WTC11 (cell line): ENCODE data around the gene AVPI1. TPM values are rescaled to one million over a fixed set of nuclear protein-coding genes. Genes with fewer than 3 reads are reported as not detected.

Source experiments
- ATAC-seq: fragments of 200-7000 bp; cut with Tn5 transposase; 2 replicates; pipeline ENCODE4 v1.10.0; 2021; ENCODE audit warnings: mild to moderate bottlenecking, moderate library complexity
- CTCF ChIA-PET: fragments of 300-600 bp; sonication (Branson Sonifier 250); formaldehyde crosslinking; loops from one replicate; lab custom pipeline; 2021; ENCODE audit warnings: antibody characterized with exemption; lab: Charles Lee
- POLR2A ChIA-PET: fragments of 350-600 bp; sonication (Branson Sonifier 250); formaldehyde crosslinking; loops from one replicate; lab custom pipeline; 2021; ENCODE audit warnings: antibody characterized with exemption; lab: Charles Lee
- DNase-seq: peaks from one replicate; pipeline ENCODE4 v3.0.0; 2021; ENCODE audit warnings: low spot score
- H3K27ac Mint-ChIP-seq: 2 replicates; pipeline ENCODE4 v1.8.0; 2021; ENCODE audit warnings: mixed read lengths
- H3K27me3 Mint-ChIP-seq: 2 replicates; pipeline ENCODE4 v1.8.0; 2021; ENCODE audit warnings: low read depth, mild to moderate bottlenecking, moderate library complexity, mixed read lengths
- H3K36me3 Mint-ChIP-seq: 2 replicates; pipeline ENCODE4 v1.8.0; 2021; ENCODE audit warnings: mixed read lengths
- H3K4me1 Mint-ChIP-seq: 2 replicates; pipeline ENCODE4 v1.8.0; 2022; ENCODE audit warnings: mixed read lengths
- H3K4me3 Mint-ChIP-seq: 2 replicates; pipeline ENCODE4 v1.8.0; 2021; ENCODE audit warnings: mild to moderate bottlenecking, moderate library complexity, mixed read lengths
- H3K9me3 Mint-ChIP-seq: 2 replicates; pipeline ENCODE4 v1.8.0; 2021; ENCODE audit warnings: mixed read lengths
- ARID4B ChIP-seq: sonication (generic); formaldehyde crosslinking; IDR thresholded peaks from 2 replicates; pipeline ENCODE4 v1.8.0; 2023; ENCODE audit warnings: missing genetic modification reagents, mild to moderate bottlenecking, borderline replicate concordance
- ATF1 ChIP-seq: sonication (generic); formaldehyde crosslinking; IDR thresholded peaks from 2 replicates; pipeline ENCODE4 v1.8.1; 2023; ENCODE audit warnings: mild to moderate bottlenecking, moderate library complexity, missing genetic modification reagents
- CBFB ChIP-seq: sonication (generic); formaldehyde crosslinking; IDR thresholded peaks from 2 replicates; pipeline ENCODE4 v1.8.1; 2022; ENCODE audit warnings: mild to moderate bottlenecking, low read depth, missing genetic modification reagents
- CREM ChIP-seq: sonication (generic); formaldehyde crosslinking; IDR thresholded peaks from 2 replicates; pipeline ENCODE4 v1.8.1; 2022; ENCODE audit warnings: mild to moderate bottlenecking, missing genetic modification reagents, moderate library complexity
- ELF4 ChIP-seq: sonication (generic); formaldehyde crosslinking; IDR thresholded peaks from 2 replicates; pipeline ENCODE4 v1.8.1; 2022; ENCODE audit warnings: low read depth, mild to moderate bottlenecking, moderate library complexity, missing genetic modification reagents
- FOXJ3 ChIP-seq: sonication (generic); formaldehyde crosslinking; IDR thresholded peaks from 2 replicates; pipeline ENCODE4 v1.9.0; 2021; ENCODE audit warnings: missing genetic modification reagents, mild to moderate bottlenecking, borderline replicate concordance
- KAT7 ChIP-seq: sonication (generic); formaldehyde crosslinking; IDR thresholded peaks from 2 replicates; pipeline ENCODE4 v1.8.1; 2023; ENCODE audit warnings: missing genetic modification reagents, mild to moderate bottlenecking, borderline replicate concordance
- RORB ChIP-seq: fragments of 250-450 bp; sonication (Bioruptor Pico); IDR thresholded peaks from 2 replicates; pipeline ENCODE4 v1.9.0; 2021; ENCODE audit warnings: mild to moderate bottlenecking
- SMAD3 ChIP-seq: sonication (generic); formaldehyde crosslinking; IDR thresholded peaks from 2 replicates; pipeline ENCODE4 v1.8.0; 2022; ENCODE audit warnings: missing genetic modification reagents, mild to moderate bottlenecking, borderline replicate concordance
- TEAD4 ChIP-seq: sonication (generic); formaldehyde crosslinking; IDR thresholded peaks from 2 replicates; pipeline ENCODE4 v1.8.0; 2022; ENCODE audit warnings: mild to moderate bottlenecking, missing genetic modification reagents
- ZNF317 ChIP-seq: sonication (generic); formaldehyde crosslinking; IDR thresholded peaks from 2 replicates; pipeline ENCODE4 v1.8.1; 2023; ENCODE audit warnings: low read depth, mild to moderate bottlenecking, moderate library complexity, missing genetic modification reagents, borderline replicate concordance
- total RNA-seq: library from RNA; stranded (reverse); gene quantifications from 3 replicates; pipeline ENCODE4 v1.2.3, GENCODE V29; 2021
- TF ChIP-seq, protein P1 (sequence below): fragments of 250-450 bp; sonication (Bioruptor Pico); conservative IDR thresholded peaks from 2 replicates; pipeline ENCODE4 v1.9.0; 2021; ENCODE audit warnings: mild to moderate bottlenecking
- TF ChIP-seq, protein P2 (sequence below): sonication (generic); formaldehyde crosslinking; IDR thresholded peaks from 2 replicates; pipeline ENCODE4 v1.8.0; 2023; ENCODE audit warnings: mild to moderate bottlenecking, missing genetic modification reagents
- TF ChIP-seq, protein P3 (sequence below): fragments of 250-450 bp; sonication (Bioruptor Pico); IDR thresholded peaks from 2 replicates; pipeline ENCODE4 v1.9.0; 2021; ENCODE audit warnings: mild to moderate bottlenecking, borderline replicate concordance
- TF ChIP-seq, protein P4 (sequence below): sonication (generic); formaldehyde crosslinking; conservative IDR thresholded peaks from 2 replicates; pipeline ENCODE4 v1.8.1; 2022; ENCODE audit warnings: mild to moderate bottlenecking, missing genetic modification reagents
- TF ChIP-seq, protein P5 (sequence below): sonication (generic); formaldehyde crosslinking; IDR thresholded peaks from 2 replicates; pipeline ENCODE4 v1.8.0; 2022; ENCODE audit warnings: mild to moderate bottlenecking, missing genetic modification reagents

Gene AVPI1
- total RNA-seq, 1 experiment from 2014 or later: 9.8 TPM

GRCh38 chr10:97690133-97690532 lies 3.1 kb upstream of the AVPI1 start (continued):
- TF ChIP-seq, protein P1, sequence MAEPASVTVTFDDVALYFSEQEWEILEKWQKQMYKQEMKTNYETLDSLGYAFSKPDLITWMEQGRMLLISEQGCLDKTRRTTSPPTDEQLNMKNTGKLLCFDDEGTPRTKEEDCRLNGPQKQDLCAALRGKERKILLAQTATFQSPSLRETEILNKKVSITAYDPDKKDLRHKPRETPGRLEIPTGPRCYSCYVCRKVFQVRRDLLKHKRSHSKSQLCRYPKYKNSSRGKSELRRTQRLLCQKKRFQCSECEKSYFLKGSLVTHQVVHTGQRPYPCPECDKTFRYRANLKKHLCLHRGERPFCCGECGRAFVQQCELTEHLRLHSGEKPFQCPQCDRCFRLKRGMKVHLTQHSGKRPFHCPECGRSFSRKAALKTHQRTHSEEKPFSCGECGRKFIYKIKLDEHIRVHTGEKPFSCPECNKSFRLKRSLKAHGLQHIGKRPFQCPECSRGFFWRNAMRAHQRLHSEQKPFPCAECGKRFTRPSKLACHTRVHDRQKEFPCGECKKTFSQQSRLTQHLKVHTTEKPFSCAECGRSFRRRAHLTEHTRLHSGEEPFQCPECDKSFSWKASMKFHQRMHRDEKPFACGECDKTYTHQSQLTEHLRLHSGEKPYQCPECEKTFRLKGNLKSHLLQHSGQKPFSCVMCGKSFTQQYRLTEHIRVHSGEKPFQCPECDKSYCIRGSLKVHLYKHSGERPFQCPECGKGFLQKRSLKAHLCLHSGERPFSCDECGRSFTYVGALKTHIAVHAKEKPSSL (CRISPR knock-in tag): no peak
- TF ChIP-seq ELF4 (CRISPR knock-in tag) (no peak), CREM (CRISPR knock-in tag) (no peak)

- ATAC-seq (no peak), DNase-seq (no peak)
- H3K4me3 Mint-ChIP-seq: no peak overlapping the region
- H3K36me3 Mint-ChIP-seq: no peaks in the 10 kb centered on the region
- peaks cover 3% of the 10 kb centered on the region; the same call in 1 of the 2 replicates for H3K9me3 Mint-ChIP-seq
- TF ChIP-seq, protein P1 (CRISPR knock-in tag): no peak
- no peak for TF ChIP-seq SMAD3 (CRISPR knock-in tag)
- no peak for TF ChIP-seq KAT7 (CRISPR knock-in tag)
- no peak for TF ChIP-seq ZNF317 (CRISPR knock-in tag)
- TF ChIP-seq ATF1: no peak
- no peak for TF ChIP-seq ARID4B (CRISPR knock-in tag)
- TF ChIP-seq FOXJ3 (CRISPR knock-in tag): no peak
- TF ChIP-seq CBFB (CRISPR knock-in tag): no peak
- no peak for TF ChIP-seq RORB (CRISPR knock-in tag)
- TF ChIP-seq, protein P2, sequence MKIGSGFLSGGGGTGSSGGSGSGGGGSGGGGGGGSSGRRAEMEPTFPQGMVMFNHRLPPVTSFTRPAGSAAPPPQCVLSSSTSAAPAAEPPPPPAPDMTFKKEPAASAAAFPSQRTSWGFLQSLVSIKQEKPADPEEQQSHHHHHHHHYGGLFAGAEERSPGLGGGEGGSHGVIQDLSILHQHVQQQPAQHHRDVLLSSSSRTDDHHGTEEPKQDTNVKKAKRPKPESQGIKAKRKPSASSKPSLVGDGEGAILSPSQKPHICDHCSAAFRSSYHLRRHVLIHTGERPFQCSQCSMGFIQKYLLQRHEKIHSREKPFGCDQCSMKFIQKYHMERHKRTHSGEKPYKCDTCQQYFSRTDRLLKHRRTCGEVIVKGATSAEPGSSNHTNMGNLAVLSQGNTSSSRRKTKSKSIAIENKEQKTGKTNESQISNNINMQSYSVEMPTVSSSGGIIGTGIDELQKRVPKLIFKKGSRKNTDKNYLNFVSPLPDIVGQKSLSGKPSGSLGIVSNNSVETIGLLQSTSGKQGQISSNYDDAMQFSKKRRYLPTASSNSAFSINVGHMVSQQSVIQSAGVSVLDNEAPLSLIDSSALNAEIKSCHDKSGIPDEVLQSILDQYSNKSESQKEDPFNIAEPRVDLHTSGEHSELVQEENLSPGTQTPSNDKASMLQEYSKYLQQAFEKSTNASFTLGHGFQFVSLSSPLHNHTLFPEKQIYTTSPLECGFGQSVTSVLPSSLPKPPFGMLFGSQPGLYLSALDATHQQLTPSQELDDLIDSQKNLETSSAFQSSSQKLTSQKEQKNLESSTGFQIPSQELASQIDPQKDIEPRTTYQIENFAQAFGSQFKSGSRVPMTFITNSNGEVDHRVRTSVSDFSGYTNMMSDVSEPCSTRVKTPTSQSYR (CRISPR knock-in tag): no peak
- TF ChIP-seq TEAD4 (CRISPR knock-in tag): no peak
- TF ChIP-seq, protein P3, sequence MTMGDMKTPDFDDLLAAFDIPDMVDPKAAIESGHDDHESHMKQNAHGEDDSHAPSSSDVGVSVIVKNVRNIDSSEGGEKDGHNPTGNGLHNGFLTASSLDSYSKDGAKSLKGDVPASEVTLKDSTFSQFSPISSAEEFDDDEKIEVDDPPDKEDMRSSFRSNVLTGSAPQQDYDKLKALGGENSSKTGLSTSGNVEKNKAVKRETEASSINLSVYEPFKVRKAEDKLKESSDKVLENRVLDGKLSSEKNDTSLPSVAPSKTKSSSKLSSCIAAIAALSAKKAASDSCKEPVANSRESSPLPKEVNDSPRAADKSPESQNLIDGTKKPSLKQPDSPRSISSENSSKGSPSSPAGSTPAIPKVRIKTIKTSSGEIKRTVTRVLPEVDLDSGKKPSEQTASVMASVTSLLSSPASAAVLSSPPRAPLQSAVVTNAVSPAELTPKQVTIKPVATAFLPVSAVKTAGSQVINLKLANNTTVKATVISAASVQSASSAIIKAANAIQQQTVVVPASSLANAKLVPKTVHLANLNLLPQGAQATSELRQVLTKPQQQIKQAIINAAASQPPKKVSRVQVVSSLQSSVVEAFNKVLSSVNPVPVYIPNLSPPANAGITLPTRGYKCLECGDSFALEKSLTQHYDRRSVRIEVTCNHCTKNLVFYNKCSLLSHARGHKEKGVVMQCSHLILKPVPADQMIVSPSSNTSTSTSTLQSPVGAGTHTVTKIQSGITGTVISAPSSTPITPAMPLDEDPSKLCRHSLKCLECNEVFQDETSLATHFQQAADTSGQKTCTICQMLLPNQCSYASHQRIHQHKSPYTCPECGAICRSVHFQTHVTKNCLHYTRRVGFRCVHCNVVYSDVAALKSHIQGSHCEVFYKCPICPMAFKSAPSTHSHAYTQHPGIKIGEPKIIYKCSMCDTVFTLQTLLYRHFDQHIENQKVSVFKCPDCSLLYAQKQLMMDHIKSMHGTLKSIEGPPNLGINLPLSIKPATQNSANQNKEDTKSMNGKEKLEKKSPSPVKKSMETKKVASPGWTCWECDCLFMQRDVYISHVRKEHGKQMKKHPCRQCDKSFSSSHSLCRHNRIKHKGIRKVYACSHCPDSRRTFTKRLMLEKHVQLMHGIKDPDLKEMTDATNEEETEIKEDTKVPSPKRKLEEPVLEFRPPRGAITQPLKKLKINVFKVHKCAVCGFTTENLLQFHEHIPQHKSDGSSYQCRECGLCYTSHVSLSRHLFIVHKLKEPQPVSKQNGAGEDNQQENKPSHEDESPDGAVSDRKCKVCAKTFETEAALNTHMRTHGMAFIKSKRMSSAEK: no peak
- TF ChIP-seq, protein P4, sequence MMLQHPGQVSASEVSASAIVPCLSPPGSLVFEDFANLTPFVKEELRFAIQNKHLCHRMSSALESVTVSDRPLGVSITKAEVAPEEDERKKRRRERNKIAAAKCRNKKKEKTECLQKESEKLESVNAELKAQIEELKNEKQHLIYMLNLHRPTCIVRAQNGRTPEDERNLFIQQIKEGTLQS: no peak
- TF ChIP-seq, protein P5, sequence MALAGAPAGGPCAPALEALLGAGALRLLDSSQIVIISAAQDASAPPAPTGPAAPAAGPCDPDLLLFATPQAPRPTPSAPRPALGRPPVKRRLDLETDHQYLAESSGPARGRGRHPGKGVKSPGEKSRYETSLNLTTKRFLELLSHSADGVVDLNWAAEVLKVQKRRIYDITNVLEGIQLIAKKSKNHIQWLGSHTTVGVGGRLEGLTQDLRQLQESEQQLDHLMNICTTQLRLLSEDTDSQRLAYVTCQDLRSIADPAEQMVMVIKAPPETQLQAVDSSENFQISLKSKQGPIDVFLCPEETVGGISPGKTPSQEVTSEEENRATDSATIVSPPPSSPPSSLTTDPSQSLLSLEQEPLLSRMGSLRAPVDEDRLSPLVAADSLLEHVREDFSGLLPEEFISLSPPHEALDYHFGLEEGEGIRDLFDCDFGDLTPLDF: no peak
- H3K27ac Mint-ChIP-seq: no peak overlapping the region
- ChIA-PET CTCF (interaction anchor here (1.6 kb wide), 1 partner anchor 47 kb away, joined by 5 read pairs; the partner anchor contains the start of gene ZFYVE27), POLR2A (interaction anchor here (1.4 kb wide), 1 partner anchor 24 kb away, joined by 3 read pairs; the partner anchor contains the start of gene MARVELD1)
- H3K4me1 Mint-ChIP-seq: peaks cover 20% of the 10 kb centered on the region
- peaks cover 17% of the 10 kb centered on the region for H3K27me3 Mint-ChIP-seq
Observed at GRCh38 chr10:97689559-97690020, 2.5 kb upstream of the AVPI1 start.
